ENCODE results near the gene TANGO6.

TANGO6 gene

GRCh38 chr16:69108064-69108904 is 265.0 kb downstream of the TANGO6 start:
- Histone ChIP-seq H3K4me3 (ENCODE audit: low read depth in 1 of 2, low read length in 1 of 2) (no peak overlapping the region), H3K36me3 (peaks cover 17% of the 10 kb centered on the region), H3K9me3 (no peaks in the 10 kb centered on the region), H3K4me1 (ENCODE audit: control insufficient read depth in 1 of 2, insufficient read depth in 1 of 2, low read depth in 1 of 2, low read length in 1 of 2) (peaks cover 19 to 24% of the 10 kb centered on the region in 2 experiments), H3K27ac (no peak overlapping the region), H3K27me3 (peaks cover 63% of the 10 kb centered on the region)
- no peak for TF ChIP-seq CTCF (IDR thresholded peaks at IDR 0.05)

GRCh38 chr16:69108905-69109252 is 265.5 kb downstream of the TANGO6 start:
- TF ChIP-seq CTCF (IDR thresholded peaks at IDR 0.05): no peak
- H3K36me3 ChIP-seq: peaks cover 18% of the 10 kb centered on the region
- H3K4me3 ChIP-seq (ENCODE audit: low read depth in 1 of 2, low read length in 1 of 2): no peak overlapping the region
- no peaks in the 10 kb centered on the region for H3K9me3 ChIP-seq
- peaks cover 57% of the 10 kb centered on the region for H3K27me3 ChIP-seq
- peaks cover 19 to 24% of the 10 kb centered on the region in 2 experiments for H3K4me1 ChIP-seq (ENCODE audit: control insufficient read depth in 1 of 2, insufficient read depth in 1 of 2, low read depth in 1 of 2, low read length in 1 of 2)
- H3K27ac ChIP-seq: no peak overlapping the region

GRCh38 chr16:69109486-69110270 is 266.3 kb downstream of the TANGO6 start:
- no peak for TF ChIP-seq CTCF (IDR thresholded peaks at IDR 0.05)
- peaks cover 26% of the 10 kb centered on the region for H3K36me3 ChIP-seq
- peaks cover 19 to 24% of the 10 kb centered on the region in 2 experiments for H3K4me1 ChIP-seq (ENCODE audit: control insufficient read depth in 1 of 2, insufficient read depth in 1 of 2, low read depth in 1 of 2, low read length in 1 of 2)
- H3K9me3 ChIP-seq: no peaks in the 10 kb centered on the region
- peaks cover 49% of the 10 kb centered on the region for H3K27me3 ChIP-seq
- no peak overlapping the region for H3K4me3 ChIP-seq (ENCODE audit: low read depth in 1 of 2, low read length in 1 of 2)
- H3K27ac ChIP-seq: no peak overlapping the region

GRCh38 chr16:69110406-69110805 is 267.1 kb downstream of the TANGO6 start:
- Histone ChIP-seq H3K4me1 (ENCODE audit: control insufficient read depth in 1 of 2, insufficient read depth in 1 of 2, low read depth in 1 of 2, low read length in 1 of 2) (peaks cover 19 to 23% of the 10 kb centered on the region in 2 experiments), H3K27me3 (peaks cover 41% of the 10 kb centered on the region), H3K9me3 (no peaks in the 10 kb centered on the region), H3K4me3 (ENCODE audit: low read depth in 1 of 2, low read length in 1 of 2) (no peak overlapping the region), H3K36me3 (peaks cover 34% of the 10 kb centered on the region), H3K27ac (no peak overlapping the region)
- no peak for TF ChIP-seq CTCF (IDR thresholded peaks at IDR 0.05)

DNA sequence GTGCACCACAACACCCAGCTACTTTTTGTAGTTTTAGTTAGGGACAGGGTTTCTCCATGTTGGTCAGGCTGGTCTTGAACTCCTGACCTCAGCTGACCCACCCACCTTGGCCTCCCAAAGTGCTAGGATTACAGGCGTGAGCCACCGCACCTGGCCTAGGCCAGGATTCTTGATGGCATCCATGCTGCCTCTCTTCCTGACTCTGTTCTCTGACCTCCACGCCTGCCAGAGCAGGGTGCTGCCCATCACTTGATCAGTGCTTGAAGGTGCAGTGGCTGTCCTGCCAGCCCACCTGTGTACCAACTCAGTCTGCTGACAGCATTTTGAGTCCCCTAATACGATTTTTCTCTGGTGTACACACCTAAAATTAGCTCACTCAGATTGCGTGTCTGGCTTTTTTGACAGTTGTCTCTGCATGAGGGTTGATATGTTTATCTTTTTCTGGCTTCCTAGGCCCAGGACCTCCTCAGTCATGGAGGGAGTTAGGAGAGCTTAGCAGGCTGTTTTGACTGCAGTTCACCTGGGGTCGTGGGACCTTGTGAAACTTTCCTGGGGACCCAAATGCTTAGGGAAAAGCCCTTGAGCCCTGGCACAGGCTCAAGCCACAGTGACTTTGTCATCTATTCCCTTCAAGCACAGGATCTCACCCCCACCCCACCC is 268.0 kb downstream of the TANGO6 start:
- Histone ChIP-seq H3K9me3 (no peaks in the 10 kb centered on the region), H3K4me1 (ENCODE audit: control insufficient read depth in 1 of 2, insufficient read depth in 1 of 2, low read depth in 1 of 2, low read length in 1 of 2) (peaks cover 15% of the 10 kb centered on the region in 2 experiments), H3K4me3 (ENCODE audit: low read depth in 1 of 2, low read length in 1 of 2) (no peak overlapping the region), H3K27me3 (peaks cover 32% of the 10 kb centered on the region), H3K27ac (no peak overlapping the region), H3K36me3 (peaks cover 42% of the 10 kb centered on the region)
- TF ChIP-seq CTCF (IDR thresholded peaks at IDR 0.05): no peak
